Skeletal muscle satellite cell (primary cell): ENCODE data around the gene SHOX.
"Not testable (repeated sequence)": the region's sequence is repeated elsewhere in the genome, so short reads cannot be mapped to it uniquely, and the experiment has no call there.

Source experiments
- H3K27me3 ChIP-seq: 2 replicates; pipeline ENCODE4 v1.7.0; 2013; ENCODE audit warnings: low read length; ENCODE audit not compliant: control insufficient read depth, insufficient read depth
- H3K36me3 ChIP-seq: 2 replicates; pipeline ENCODE4 v1.7.0; 2013; ENCODE audit warnings: mild to moderate bottlenecking, control low read depth, low read length; ENCODE audit not compliant: insufficient read depth
- H3K4me1 ChIP-seq: 2 replicates; pipeline ENCODE4 v1.7.0; 2013; ENCODE audit warnings: low read length; ENCODE audit not compliant: control insufficient read depth, insufficient read depth
- H3K4me2 ChIP-seq: 2 replicates; pipeline ENCODE4 v1.7.0; 2013; ENCODE audit warnings: mild to moderate bottlenecking, low read length
- H3K4me3 ChIP-seq: 2 replicates; pipeline ENCODE4 v1.7.0; 2013; ENCODE audit warnings: low read length
- H3K9ac ChIP-seq: 2 replicates; pipeline ENCODE4 v1.7.0; 2013; ENCODE audit warnings: mild to moderate bottlenecking, low read depth, low read length, moderate library complexity
- H3K9me3 ChIP-seq: replicated peaks from 2 replicates; pipeline ENCODE4 v1.7.0; 2013; ENCODE audit warnings: mild to moderate bottlenecking, control low read depth, low read length

The SHOX gene

DNA sequence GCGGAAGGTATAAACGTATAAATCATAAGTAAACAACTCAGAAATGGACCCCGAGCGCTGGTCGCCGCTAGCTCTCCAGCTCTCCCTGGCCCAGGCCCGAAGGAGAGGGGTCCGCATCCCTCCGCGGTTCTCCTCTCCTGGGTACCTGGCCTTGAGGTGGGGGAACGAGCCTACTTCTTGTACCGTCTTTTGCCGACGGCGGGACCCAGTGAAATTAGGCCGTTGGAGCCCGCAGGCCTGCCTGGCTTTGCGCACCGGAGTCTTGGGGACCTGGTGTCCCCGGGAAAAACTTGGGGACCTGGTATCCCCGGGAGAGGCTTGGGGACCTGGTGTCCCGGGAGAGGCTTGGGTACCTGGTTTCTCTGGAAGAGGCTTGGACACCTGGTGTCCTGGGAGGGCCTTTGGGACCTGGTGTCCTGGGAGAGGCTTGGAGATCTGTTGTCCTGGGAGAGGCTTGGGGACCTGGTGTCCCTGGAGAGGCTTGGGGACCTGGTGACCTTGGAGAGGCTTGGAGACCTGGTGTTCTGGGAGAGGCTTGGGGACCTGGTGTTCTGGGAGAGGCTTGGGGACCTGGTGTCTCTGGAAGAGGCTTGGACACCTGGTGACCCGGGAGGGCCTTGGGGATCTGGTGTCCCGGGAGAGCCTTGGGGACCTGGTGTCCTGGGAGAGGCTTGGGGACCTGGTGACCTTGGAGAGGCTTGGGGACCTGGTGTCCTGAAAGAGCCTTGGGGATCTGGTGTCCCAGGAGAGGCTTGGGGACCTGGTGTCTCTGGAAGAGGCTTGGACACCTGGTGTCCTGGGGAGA is 12.0 kb downstream of the SHOX start:
- Histone ChIP-seq H3K9ac (no peak overlapping the region), H3K4me3 (no peak overlapping the region), H3K36me3 (no peaks in the 10 kb centered on the region), H3K9me3 (no peaks in the 10 kb centered on the region), H3K27me3 (peaks cover 6% of the 10 kb centered on the region), H3K4me1 (no peaks in the 10 kb centered on the region), H3K4me2 (no peak overlapping the region)

DNA sequence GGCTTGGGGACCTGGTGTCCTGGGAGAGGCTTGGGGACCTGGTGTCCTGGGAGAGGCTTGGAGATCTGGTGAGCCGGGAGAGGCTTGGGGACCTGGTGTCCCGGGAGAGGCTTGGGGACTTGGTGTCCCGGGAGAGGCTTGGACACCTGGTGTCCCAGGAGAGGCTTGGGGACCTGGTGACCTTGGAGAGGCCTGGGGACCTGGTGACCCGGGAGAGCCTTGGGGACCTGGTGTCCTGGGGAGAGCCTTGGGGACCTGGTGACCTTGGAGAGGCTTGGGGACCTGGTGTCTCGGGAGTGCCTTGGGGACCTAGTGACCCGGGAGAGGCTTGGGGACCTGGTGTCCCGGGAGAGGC is 12.6 kb downstream of the SHOX start:
- peaks cover under 1% of the 10 kb centered on the region for H3K27me3 ChIP-seq
- no peak overlapping the region for H3K4me3 ChIP-seq
- H3K9ac ChIP-seq, result no peak overlapping the region
- H3K36me3 ChIP-seq, result no peaks in the 10 kb centered on the region
- H3K9me3 ChIP-seq, result no peaks in the 10 kb centered on the region
- no peaks in the 10 kb centered on the region for H3K4me1 ChIP-seq
- H3K4me2 ChIP-seq, result no peak overlapping the region

DNA sequence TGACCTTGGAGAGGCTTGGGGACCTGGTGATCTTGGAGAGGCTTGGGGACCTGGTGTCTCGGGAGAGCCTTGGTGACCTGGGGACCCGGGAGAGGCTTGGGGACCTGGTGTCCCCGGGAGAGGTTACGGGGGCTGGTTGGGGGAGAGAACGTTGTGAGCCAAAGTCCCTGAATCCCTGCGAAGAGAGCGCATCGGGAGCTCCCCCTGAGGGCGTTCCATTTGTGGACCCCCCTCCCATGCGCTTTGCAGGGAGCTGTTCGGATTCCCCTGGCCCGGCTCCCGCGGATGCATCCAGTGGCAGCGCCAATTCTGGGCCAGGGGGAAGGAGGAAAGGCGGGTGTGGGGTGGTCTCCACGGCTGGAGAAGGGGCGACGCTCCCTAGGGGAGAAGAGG is 13.3 kb downstream of the SHOX start:
- no peaks in the 10 kb centered on the region for H3K36me3 ChIP-seq
- no peak overlapping the region for H3K9ac ChIP-seq
- H3K4me3 ChIP-seq, result no peak overlapping the region
- no peaks in the 10 kb centered on the region for H3K4me1 ChIP-seq
- H3K4me2 ChIP-seq, result no peak overlapping the region
- H3K9me3 ChIP-seq, result no peaks in the 10 kb centered on the region
- no peaks in the 10 kb centered on the region for H3K27me3 ChIP-seq

DNA sequence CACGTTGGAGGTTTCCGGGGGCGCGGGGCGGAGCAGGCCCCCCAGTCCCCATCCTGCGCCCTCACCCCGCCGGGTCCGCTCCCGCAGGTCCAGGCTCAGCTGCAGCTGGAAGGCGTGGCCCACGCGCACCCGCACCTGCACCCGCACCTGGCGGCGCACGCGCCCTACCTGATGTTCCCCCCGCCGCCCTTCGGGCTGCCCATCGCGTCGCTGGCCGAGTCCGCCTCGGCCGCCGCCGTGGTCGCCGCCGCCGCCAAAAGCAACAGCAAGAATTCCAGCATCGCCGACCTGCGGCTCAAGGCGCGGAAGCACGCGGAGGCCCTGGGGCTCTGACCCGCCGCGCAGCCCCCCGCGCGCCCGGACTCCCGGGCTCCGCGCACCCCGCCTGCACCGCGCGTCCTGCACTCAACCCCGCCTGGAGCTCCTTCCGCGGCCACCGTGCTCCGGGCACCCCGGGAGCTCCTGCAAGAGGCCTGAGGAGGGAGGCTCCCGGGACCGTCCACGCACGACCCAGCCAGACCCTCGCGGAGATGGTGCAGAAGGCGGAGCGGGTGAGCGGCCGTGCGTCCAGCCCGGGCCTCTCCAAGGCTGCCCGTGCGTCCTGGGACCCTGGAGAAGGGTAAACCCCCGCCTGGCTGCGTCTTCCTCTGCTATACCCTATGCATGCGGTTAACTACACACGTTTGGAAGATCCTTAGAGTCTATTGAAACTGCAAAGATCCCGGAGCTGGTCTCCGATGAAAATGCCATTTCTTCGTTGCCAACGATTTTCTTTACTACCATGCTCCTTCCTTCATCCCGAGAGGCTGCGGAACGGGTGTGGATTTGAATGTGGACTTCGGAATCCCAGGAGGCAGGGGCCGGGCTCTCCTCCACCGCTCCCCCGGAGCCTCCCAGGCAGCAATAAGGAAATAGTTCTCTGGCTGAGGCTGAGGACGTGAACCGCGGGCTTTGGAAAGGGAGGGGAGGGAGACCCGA is 14.0 kb downstream of the SHOX start:
- Histone ChIP-seq H3K4me1 (no peaks in the 10 kb centered on the region), H3K9ac (no peak overlapping the region), H3K36me3 (no peaks in the 10 kb centered on the region), H3K4me2 (no peak overlapping the region), H3K4me3 (no peak overlapping the region), H3K27me3 (no peaks in the 10 kb centered on the region), H3K9me3 (no peaks in the 10 kb centered on the region)

DNA sequence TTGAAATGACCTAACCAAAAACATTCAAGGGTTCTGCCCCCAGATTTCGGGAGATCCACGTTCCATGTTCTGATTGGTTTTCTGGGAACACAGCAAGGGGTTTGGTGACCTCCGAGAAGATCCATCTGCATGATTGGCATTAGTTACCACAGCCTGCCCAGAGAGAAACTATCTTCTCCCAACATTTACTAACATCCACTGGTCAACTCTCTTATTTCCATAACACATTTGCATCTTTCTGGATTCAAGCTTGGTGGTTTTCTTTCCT is 15.6 kb downstream of the SHOX start:
- H3K4me2 ChIP-seq, result no peak overlapping the region
- no peaks in the 10 kb centered on the region for H3K36me3 ChIP-seq
- H3K9ac ChIP-seq, result no peak overlapping the region
- H3K27me3 ChIP-seq, result no peaks in the 10 kb centered on the region
- no peaks in the 10 kb centered on the region for H3K9me3 ChIP-seq
- no peak overlapping the region for H3K4me3 ChIP-seq
- no peaks in the 10 kb centered on the region for H3K4me1 ChIP-seq

DNA sequence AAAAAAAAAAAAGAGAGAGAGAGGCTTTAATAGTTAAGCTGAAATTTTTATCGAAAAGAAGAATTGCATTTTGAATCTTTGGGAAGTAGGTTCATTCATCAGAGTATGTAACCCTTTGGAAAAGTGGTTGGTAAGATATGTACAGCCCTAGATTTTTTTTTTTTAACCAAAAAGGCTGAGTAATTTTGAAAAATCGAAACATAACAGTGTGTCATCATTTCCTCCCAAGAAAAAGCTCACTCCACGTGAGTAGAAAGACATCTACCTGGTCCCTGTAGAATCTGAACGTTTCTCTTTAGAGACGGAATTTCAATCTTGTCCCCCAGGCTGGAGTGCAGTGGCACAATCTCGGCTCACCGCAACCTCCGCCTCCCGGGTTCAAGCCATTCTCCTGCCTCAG is 16.2 kb downstream of the SHOX start:
- no peaks in the 10 kb centered on the region for H3K4me1 ChIP-seq
- H3K27me3 ChIP-seq, result no peaks in the 10 kb centered on the region
- no peaks in the 10 kb centered on the region for H3K9me3 ChIP-seq
- no peak overlapping the region for H3K4me2 ChIP-seq
- H3K9ac ChIP-seq, result no peak overlapping the region
- no peak overlapping the region for H3K4me3 ChIP-seq
- no peaks in the 10 kb centered on the region for H3K36me3 ChIP-seq

DNA sequence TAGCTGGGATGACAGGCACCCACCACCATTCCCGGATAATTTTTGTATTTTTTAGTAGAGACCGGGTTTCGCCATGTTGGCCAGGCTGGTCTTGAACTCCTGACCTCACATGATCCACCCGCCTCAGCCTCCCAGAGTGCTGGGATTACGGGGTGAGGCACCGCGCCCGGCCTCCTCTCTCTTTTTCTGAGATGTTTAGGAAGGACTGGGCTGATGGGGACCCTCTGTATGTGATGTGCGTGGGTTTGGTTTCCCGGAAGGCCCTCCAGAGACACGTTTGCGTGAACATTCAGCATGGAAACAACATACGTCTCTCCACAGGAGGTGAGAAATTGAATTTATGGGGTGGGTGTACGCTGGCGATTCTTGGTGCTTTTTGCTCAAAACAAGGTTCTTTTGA is 18.6 kb downstream of the SHOX start:
- Histone ChIP-seq H3K27me3 (no peaks in the 10 kb centered on the region), H3K9me3 (no peaks in the 10 kb centered on the region), H3K9ac (no peak overlapping the region), H3K4me1 (no peaks in the 10 kb centered on the region), H3K4me3 (no peak overlapping the region), H3K36me3 (no peaks in the 10 kb centered on the region), H3K4me2 (no peak overlapping the region)

DNA sequence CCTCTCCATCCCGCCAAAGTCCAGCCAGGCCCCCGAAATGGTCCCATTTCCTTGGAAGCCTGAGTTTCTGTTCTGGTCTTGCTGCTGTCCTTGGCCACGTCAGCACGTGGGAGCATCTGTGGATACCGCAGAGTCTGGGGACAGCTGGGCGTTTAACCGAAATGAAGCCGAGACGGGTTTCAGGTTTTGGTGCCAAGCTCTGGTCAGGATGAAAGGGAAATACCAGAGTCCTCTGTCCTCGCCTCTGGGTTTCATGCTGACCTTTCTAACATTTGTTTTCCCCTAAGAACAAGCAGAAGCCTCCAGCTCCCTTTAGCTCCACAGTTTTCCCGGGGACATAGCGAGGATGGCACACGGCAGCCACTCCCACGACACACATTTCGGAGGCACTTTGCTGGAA is 19.7 kb downstream of the SHOX start:
- Histone ChIP-seq H3K9ac (no peak overlapping the region), H3K4me1 (no peaks in the 10 kb centered on the region), H3K27me3 (no peaks in the 10 kb centered on the region), H3K4me3 (no peak overlapping the region), H3K4me2 (no peak overlapping the region), H3K9me3 (no peaks in the 10 kb centered on the region), H3K36me3 (no peaks in the 10 kb centered on the region)

DNA sequence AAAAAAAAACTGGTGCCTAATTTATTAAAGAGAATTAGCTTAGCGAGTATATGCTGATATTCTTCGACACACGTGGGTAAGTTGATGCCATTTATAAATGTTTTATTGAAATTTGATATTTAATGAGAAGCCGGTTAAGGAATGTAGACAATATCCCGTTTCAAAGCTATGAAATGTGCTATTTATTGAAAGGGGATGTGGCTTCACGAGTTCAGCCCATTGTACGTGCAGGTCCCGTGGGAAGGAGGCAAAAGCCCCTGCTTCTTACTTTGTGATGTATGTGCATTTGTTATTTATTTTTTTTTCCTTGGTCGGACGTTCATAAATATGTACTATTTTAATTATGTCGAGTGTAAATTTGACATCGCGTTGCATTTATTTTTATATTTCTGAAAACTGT is 20.2 kb downstream of the SHOX start:
- no peak overlapping the region for H3K4me2 ChIP-seq
- H3K4me1 ChIP-seq, result no peaks in the 10 kb centered on the region
- H3K27me3 ChIP-seq, result no peaks in the 10 kb centered on the region
- H3K36me3 ChIP-seq, result no peaks in the 10 kb centered on the region
- H3K9me3 ChIP-seq, result no peaks in the 10 kb centered on the region
- no peak overlapping the region for H3K4me3 ChIP-seq
- no peak overlapping the region for H3K9ac ChIP-seq

DNA sequence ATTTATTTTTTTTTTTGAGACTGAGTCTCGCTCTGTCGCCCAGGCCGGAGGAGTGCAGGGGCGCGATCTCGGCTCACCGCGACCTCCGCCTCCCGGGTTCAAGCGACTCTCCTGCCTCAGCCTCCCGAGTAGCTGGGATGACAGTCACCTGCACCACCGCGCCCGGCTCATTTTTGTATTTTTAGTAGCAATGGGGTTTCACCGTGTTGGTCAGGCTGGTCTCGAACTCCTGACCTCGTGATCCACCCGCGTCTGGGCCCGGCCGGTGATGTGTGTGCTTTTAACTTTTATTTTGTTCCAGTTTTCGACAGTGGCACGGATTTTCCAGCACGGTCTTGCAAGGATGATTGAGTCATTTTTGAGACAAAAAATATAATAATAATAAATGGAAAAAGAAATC is 21.3 kb downstream of the SHOX start:
- H3K4me3 ChIP-seq, H3K36me3 ChIP-seq, H3K9ac ChIP-seq, H3K4me2 ChIP-seq, H3K4me1 ChIP-seq, H3K27me3 ChIP-seq, H3K9me3 ChIP-seq: not testable (repeated sequence)

DNA sequence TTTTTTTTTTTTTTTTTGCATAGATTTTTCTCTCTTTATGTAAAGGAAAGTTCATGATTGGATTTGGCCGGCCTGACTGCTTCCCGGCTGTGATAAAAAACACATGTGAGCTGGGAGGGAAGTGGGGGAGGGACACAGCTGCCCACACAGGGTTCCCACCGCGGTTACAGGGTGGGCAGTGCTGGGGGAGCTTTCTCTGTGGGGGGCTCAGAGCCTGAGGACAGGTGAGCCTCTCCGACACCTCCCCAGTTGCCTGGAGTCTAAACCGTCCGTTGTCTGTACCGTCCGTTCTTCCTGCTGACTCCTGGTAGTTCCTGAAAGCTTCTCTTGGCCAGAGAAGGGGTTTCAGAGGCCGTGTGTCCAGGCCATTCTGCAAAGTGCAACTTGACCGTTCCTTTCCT is 21.8 kb downstream of the SHOX start:
- Histone ChIP-seq H3K9ac (no peak overlapping the region), H3K36me3 (no peaks in the 10 kb centered on the region), H3K4me3 (no peak overlapping the region), H3K27me3 (no peaks in the 10 kb centered on the region), H3K4me1 (no peaks in the 10 kb centered on the region), H3K4me2 (no peak overlapping the region), H3K9me3 (no peaks in the 10 kb centered on the region)

DNA sequence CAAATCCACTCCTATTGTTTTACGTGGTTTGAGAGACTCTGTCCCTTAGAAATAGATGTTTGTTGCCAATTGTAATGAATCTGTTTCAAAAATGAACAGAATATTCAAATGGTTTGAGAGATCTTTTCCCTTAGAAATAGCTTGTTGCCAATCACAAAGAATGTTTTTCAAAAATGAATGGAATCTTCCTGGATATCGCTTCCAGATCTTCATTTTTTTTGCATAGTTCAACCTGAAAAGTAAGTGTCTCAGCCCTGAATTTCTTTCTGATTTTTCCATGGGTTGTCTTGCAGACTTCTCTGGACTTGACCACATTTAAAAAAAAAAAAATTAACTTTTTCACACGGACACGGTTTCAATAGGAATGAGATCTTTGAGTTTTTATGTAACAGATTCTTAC is 22.7 kb downstream of the SHOX start:
- no peaks in the 10 kb centered on the region for H3K9me3 ChIP-seq
- H3K4me2 ChIP-seq, result no peak overlapping the region
- no peaks in the 10 kb centered on the region for H3K27me3 ChIP-seq
- no peak overlapping the region for H3K9ac ChIP-seq
- no peaks in the 10 kb centered on the region for H3K36me3 ChIP-seq
- H3K4me3 ChIP-seq, result no peak overlapping the region
- H3K4me1 ChIP-seq, result no peaks in the 10 kb centered on the region
